Cardiac fibroblast (primary cell): ENCODE measurements around the gene PRR22.

Source experiments
- DNase-seq, 2 donors: peaks; one replicate each; pipeline versions ENCODE4 v3.0.0 to v3.0.0-alpha.2; 2010; ENCODE audit warnings: low read depth in 2 of 2
- H3K4me3 ChIP-seq, 2 donors: replicated peaks in 1 of 2; 1 replicate in 1 of 2; 2 replicates in 1 of 2; pipeline ENCODE4 v1.5.1; 2011; ENCODE audit warnings: low read depth in 2 of 2, low read length in 2 of 2, mild to moderate bottlenecking in 2 of 2, moderate library complexity in 1 of 2
- CTCF ChIP-seq: IDR thresholded peaks from one replicate; pipeline ENCODE4 v1.5.1; 2011; ENCODE audit warnings: low read depth, mild to moderate bottlenecking, low read length, inconsistent platforms

Gene PRR22

GRCh38 chr19:5806133-5806489 lies 21.6 kb upstream of the PRR22 start:
- no peak for DNase-seq
- TF ChIP-seq CTCF: no peak
- H3K4me3 ChIP-seq: no peak overlapping the region

GRCh38 chr19:5805462-5806132 lies 21.1 kb upstream of the PRR22 start:
- peak overlapping the region in 1 of 2 donors; percentile 22 for H3K4me3 ChIP-seq
- DNase-seq: peak; percentile 41 to 59
- TF ChIP-seq CTCF: peak; percentile 80

- TF ChIP-seq CTCF: no peak
- peak within 1 kb of the TSS; percentile 22 to 40 for H3K4me3 ChIP-seq
- DNase-seq: no peak
Measured at GRCh38 chr19:5804516-5805461, 20.2 kb upstream of the PRR22 start, which contains the start of gene NRTN. Gene NRTN, plus strand, starts transcription at chr19:5805067. Its CDS starts 19,099 bp downstream, at chr19:5824166.

GRCh38 chr19:5803752-5804515 lies 19.4 kb upstream of the PRR22 start:
- peak overlapping the region; percentile 32 to 40 for H3K4me3 ChIP-seq
- TF ChIP-seq CTCF: peak; percentile 77
- DNase-seq: peak; percentile 83 to 90

- no peak for DNase-seq
- peak overlapping the region; percentile 32 to 40 for H3K4me3 ChIP-seq
- TF ChIP-seq CTCF: no peak
Measured at GRCh38 chr19:5803441-5803751, 18.9 kb upstream of the PRR22 start.

- TF ChIP-seq CTCF: no peak
- no peak overlapping the region for H3K4me3 ChIP-seq
- peak in 1 of 2 donors; percentile 43 for DNase-seq
Measured at GRCh38 chr19:5801796-5802619, 17.5 kb upstream of the PRR22 start.
